Esophagus muscularis mucosa (tissue), 3 donors: ENCODE measurements around the gene CCDC92.

Experiments
- CTCF ChIP-seq, 3 experiments: fragments of 200-600 bp in 2 of 3; fragments of 450-650 bp in 1 of 3; sonication (generic) in 2 of 3; IDR thresholded peaks; one replicate each; pipeline ENCODE4 v1.5.1; 2017 to 2019; ENCODE audit warnings: antibody characterized with exemption in 3 of 3, mild to moderate bottlenecking in 2 of 3, moderate library complexity in 1 of 3
- POLR2A ChIP-seq: fragments of 450-650 bp; IDR thresholded peaks from one replicate; pipeline ENCODE4 v1.6.1; 2017; ENCODE audit warnings: antibody characterized with exemption, moderate library complexity, mild to moderate bottlenecking, low read depth

DNA sequence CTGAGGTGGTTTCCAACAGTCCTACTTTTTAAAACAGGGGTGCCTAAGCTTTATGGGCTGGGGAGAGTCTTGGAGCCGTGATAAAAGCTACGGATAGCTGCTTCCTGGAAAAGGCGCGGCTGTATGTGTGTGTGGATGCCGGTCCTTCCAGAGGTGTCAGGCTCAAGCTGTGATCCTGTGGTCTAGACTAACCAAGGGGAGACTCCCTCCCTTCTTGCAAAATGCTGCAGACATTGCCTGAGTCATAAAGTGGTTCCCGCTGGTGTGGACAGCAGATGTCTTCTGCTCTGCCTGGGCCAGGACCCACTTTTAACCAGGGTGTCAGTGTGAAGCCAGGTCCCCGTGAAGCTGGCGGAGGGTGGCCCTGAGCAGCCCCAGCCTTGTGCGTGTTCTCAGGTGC, 37.8 kb downstream of the CCDC92 start:
- TF ChIP-seq POLR2A (no peak), CTCF (IDR thresholded peaks at IDR 0.05) (no peak)
